WTC11 (cell line): Measurements from ENCODE around the gene ARHGAP15.

Experiments used
- CREB1 ChIP-seq: sonication (generic); formaldehyde crosslinking; IDR thresholded peaks from 2 replicates; pipeline ENCODE4 v1.8.0; 2023; ENCODE audit warnings: mild to moderate bottlenecking, missing genetic modification reagents
- EMX1 ChIP-seq: fragments of 250-450 bp; sonication (Bioruptor Pico); IDR thresholded peaks from 2 replicates; pipeline ENCODE4 v1.8.0; 2021; ENCODE audit warnings: mild to moderate bottlenecking
- IRF2 ChIP-seq: sonication (generic); formaldehyde crosslinking; IDR thresholded peaks from 2 replicates; pipeline ENCODE4 v1.8.0; 2022; ENCODE audit warnings: low read depth, missing genetic modification reagents, borderline replicate concordance
- JAZF1 ChIP-seq: fragments of 250-450 bp; sonication (Bioruptor Pico); IDR thresholded peaks from 2 replicates; pipeline ENCODE4 v1.9.0; 2021; ENCODE audit warnings: moderate library complexity, mild to moderate bottlenecking, inconsistent platforms
- KAT7 ChIP-seq: sonication (generic); formaldehyde crosslinking; IDR thresholded peaks from 2 replicates; pipeline ENCODE4 v1.8.1; 2023; ENCODE audit warnings: missing genetic modification reagents, mild to moderate bottlenecking, borderline replicate concordance
- TCF7 ChIP-seq: sonication (generic); formaldehyde crosslinking; IDR thresholded peaks from 2 replicates; pipeline ENCODE4 v1.8.0; 2022; ENCODE audit warnings: mild to moderate bottlenecking, low read depth, missing genetic modification reagents, moderate library complexity
- TEAD4 ChIP-seq: sonication (generic); formaldehyde crosslinking; IDR thresholded peaks from 2 replicates; pipeline ENCODE4 v1.8.0; 2022; ENCODE audit warnings: mild to moderate bottlenecking, missing genetic modification reagents
- ZBTB21 ChIP-seq: sonication (generic); formaldehyde crosslinking; IDR thresholded peaks from 2 replicates; pipeline ENCODE4 v1.8.1; 2023; ENCODE audit warnings: mild to moderate bottlenecking, missing genetic modification reagents, borderline replicate concordance
- TF ChIP-seq, protein P1 (sequence below): fragments of 200-600 bp; IDR thresholded peaks from 2 replicates; pipeline ENCODE4 v1.8.0; 2022; ENCODE audit warnings: antibody characterized with exemption
- TF ChIP-seq, protein P2 (sequence below): sonication (generic); formaldehyde crosslinking; IDR thresholded peaks from 2 replicates; pipeline ENCODE4 v1.8.1; 2023; ENCODE audit warnings: mild to moderate bottlenecking, missing genetic modification reagents
- TF ChIP-seq, protein P3 (sequence below): sonication (generic); formaldehyde crosslinking; IDR thresholded peaks from 2 replicates; pipeline ENCODE4 v1.8.0; 2022; ENCODE audit warnings: mild to moderate bottlenecking, missing genetic modification reagents

DNA sequence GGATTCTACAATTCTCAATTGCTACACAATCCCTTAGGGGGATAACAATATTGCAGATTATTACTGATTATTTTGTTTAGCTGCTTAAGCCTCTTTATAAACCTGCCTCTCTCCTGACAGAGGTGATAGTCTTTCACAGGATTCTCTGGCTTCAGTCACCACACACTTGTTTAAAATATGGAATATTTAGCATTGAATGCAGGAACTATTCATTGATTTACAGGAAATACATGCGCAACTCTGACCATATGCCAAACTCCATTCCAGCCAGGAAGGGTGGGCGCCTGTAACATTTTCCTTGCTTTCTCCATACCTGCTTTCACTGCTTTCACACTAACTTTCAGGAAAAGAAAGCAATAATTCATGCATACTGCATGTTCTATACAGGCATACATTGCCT lies 44.8 kb upstream of the ARHGAP15 start:
- TF ChIP-seq TCF7 (CRISPR knock-in tag) (no peak), JAZF1 (no peak), TEAD4 (CRISPR knock-in tag) (no peak), CREB1 (CRISPR knock-in tag) (no peak), ZBTB21 (CRISPR knock-in tag) (no peak), KAT7 (CRISPR knock-in tag) (no peak), IRF2 (CRISPR knock-in tag) (no peak), EMX1 (CRISPR knock-in tag) (no peak)
- TF ChIP-seq, protein P1, sequence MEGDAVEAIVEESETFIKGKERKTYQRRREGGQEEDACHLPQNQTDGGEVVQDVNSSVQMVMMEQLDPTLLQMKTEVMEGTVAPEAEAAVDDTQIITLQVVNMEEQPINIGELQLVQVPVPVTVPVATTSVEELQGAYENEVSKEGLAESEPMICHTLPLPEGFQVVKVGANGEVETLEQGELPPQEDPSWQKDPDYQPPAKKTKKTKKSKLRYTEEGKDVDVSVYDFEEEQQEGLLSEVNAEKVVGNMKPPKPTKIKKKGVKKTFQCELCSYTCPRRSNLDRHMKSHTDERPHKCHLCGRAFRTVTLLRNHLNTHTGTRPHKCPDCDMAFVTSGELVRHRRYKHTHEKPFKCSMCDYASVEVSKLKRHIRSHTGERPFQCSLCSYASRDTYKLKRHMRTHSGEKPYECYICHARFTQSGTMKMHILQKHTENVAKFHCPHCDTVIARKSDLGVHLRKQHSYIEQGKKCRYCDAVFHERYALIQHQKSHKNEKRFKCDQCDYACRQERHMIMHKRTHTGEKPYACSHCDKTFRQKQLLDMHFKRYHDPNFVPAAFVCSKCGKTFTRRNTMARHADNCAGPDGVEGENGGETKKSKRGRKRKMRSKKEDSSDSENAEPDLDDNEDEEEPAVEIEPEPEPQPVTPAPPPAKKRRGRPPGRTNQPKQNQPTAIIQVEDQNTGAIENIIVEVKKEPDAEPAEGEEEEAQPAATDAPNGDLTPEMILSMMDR: no peak
- TF ChIP-seq, protein P2, sequence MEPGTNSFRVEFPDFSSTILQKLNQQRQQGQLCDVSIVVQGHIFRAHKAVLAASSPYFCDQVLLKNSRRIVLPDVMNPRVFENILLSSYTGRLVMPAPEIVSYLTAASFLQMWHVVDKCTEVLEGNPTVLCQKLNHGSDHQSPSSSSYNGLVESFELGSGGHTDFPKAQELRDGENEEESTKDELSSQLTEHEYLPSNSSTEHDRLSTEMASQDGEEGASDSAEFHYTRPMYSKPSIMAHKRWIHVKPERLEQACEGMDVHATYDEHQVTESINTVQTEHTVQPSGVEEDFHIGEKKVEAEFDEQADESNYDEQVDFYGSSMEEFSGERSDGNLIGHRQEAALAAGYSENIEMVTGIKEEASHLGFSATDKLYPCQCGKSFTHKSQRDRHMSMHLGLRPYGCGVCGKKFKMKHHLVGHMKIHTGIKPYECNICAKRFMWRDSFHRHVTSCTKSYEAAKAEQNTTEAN (CRISPR knock-in tag): no peak
- TF ChIP-seq, protein P3, sequence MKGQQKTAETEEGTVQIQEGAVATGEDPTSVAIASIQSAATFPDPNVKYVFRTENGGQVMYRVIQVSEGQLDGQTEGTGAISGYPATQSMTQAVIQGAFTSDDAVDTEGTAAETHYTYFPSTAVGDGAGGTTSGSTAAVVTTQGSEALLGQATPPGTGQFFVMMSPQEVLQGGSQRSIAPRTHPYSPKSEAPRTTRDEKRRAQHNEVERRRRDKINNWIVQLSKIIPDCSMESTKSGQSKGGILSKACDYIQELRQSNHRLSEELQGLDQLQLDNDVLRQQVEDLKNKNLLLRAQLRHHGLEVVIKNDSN (CRISPR knock-in tag): no peak
